HG03066 (cell line): Measurements from ENCODE around the gene RAB9A.
"Not testable (repeated sequence)": the region's sequence is repeated elsewhere in the genome, so short reads cannot be mapped to it uniquely, and the experiment has no call there.

Experiments used
- ATAC-seq: cut with Tn5 transposase; IDR thresholded peaks from one replicate; pipeline ENCODE4 v1.9.1; 2021; ENCODE audit warnings: low read depth; ENCODE audit not compliant: unreplicated experiment

The RAB9A gene

DNA sequence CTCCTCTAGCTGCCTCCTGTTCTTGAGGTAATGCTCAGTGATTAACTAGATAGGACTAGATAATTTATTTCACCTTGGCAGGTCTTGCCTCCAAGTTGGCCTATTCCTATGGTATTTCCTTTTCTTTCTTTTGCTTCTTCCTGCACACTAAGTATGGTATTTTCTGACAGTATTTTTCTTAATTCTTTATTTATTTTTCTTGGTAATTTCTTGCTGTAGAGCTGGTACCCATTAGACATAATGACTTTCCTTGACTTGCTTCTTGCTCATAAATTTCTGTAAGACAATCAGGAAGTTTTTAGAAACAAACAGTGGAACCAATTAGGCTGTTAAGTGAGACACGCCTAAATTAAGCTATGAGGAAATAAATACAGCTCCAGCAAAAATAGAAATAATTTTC, 9.5 kb downstream of the RAB9A start:
- ATAC-seq = no peak

DNA sequence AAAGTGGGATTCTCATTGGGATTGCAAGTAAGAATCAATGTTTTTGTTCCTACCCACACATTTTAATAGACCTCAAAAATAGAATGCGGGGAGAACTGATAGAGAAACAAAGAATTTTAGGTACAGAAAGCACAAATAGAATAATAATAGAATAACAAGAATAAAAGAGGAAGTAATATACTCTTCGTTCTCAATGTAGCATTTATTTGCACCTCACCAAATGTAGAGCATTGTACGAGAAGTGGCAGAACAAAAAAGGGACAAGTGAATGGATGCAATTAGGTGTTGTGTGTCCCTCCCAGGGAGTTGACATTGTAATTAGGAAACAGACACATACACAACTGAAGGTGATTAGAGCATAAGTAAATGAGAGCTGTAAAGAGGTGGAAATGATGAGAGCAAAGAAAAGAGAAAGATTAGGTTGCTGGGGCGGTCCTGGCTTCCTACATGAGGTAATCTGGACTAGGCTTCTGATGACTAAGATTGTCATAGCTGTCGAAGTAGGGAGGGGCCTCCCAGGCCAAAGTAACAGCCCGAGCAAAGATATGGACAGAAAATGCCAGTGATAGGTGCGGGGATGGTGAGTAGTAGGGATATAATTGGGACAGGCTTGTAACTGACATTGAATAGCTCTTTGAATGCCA, 10.4 kb downstream of the RAB9A start:
- peak; percentile 54 for ATAC-seq

DNA sequence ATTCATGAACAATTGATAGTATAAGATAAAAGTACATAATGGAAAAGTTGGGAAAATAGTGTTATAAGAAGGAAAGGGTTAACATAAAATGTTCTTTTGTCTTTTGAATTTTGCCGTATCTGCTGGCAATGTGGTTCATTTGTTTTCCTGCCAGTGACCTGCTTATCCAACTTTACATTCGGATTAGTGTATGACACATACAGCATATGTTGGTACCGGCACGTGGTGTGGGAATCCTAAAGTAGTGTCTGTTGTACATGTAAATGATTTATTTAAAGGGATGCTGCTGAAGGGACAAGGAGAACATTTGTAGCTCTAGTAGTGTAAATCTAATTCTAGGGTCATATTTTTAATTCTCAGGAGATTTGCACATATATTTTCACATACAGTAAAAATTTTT, 11.5 kb downstream of the RAB9A start:
- ATAC-seq = no peak

DNA sequence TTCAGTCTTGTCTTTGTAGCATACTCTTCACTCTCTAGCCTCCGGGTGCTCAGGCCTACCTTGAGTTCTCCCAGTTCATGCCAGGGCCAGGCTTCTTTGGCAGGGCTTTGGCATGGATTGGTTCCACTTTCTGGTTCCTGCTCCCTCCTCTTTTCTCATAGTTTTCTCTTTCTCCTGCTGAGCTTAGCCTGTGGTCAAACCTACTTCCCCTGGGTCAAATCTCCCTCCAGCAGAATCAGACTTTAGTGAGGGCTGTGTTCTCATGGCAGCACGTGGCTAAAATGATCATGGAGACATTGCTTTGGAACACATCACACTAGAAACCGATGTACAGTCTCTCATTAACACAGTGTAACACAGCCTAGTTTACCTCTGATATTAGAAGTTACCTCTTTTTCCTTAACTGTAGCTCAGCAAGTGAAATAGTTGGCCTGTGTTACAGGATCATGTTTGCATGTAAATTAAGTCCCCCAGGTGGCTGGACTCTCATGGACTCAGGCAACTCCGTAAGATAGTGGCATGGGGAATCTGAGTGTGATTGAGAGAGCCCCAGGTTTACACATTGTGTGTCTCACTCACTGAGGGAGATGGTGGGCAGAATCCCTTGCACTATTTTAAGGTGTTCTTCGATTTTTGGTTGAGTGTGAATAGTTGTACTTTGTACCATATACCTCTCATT, 13.3 kb downstream of the RAB9A start:
- ATAC-seq = no peak

DNA sequence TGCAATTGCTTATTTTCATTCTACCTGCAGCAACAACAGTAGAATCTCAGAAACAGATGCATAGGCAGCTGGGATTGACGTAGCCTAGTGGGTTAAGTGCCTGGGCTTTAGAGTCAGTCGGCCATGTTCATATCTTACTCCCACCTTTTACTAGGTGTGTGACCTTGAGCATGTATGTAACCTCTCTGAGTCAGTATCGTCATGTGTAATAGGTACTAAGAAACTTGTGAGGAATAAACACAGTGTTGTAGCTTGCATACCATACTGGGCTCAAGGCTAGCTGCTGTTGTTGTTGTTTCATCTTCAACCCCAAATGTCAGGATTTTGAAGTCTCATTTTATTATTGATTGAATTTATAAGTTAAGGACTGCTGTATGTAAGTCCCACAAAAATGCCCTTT, 14.2 kb downstream of the RAB9A start:
- no peak for ATAC-seq

DNA sequence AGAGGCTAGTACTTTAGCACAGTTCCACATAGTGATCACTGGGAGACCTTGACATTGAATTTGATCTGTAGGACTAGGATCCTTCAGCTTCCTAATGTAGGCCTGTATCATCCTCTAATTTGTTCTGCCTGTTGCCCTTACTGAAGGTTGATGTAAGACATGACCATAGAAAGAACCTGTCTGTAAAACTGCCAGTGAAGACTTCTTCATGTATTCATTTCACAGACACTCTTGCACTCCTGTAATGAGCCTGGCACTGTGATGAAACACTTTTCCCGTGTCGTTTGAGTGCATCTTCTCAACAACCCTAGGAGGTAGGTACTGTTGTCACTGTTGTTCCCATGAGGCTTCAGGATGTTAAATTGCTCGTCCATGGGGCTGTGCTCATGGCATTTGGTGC, 14.7 kb downstream of the RAB9A start:
- ATAC-seq = no peak

DNA sequence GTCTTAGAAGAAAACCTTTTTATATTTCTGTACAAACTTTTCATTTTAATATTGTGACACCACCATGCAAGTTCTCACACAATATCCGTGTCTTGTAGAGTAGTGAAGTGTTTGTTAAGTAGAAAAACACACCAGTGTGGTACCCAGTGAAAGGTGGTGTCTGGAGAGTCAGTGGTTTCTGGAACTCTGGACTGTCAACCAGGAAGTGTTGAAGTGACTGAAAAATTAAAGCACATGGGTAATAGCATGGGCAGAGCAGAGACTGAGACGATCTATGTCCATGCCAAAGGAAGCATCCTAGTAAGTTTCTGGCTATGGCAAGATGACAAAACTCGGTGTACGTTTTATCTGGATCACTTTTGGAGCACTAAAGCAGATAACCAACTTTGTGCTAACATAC, 22.2 kb downstream of the RAB9A start:
- no peak for ATAC-seq

DNA sequence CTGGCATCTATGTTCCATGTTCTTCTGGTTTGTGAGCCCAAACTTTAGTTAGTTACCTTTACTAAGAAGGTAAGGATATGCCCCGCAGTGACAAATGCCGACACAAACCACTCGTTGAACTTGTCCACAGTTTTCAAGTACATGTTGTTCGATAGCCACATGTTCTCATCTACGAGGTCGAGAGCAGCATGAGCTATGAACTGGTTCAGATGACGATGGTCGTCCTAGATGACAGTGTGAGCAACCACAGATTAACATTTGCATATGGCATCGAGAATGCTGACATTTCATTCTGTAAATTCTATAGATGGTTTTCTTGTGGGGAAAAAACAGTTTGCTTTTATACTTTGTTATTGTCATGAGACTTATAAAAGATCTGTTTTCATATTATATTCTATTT, 27.5 kb downstream of the RAB9A start:
- no peak for ATAC-seq

DNA sequence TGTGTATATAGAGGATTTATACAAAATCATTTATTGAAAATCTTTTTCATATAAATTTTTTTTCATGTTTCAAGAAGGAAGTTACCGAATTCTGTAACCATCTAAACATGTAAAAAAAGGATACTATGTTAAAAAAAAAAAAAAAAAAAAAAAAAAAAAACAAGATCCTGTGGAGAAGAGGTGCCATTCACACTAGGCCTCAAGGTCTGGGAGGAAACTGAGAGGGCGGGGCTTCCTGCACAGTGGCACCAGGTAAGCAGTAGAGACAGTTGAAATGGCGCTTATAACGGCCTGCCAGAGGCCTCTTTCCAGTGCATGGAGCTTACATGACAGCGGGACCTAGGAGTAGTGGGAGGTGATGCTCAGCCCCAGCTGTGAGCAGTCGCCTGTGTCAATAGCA, 28.0 kb downstream of the RAB9A start:
- ATAC-seq = no peak

DNA sequence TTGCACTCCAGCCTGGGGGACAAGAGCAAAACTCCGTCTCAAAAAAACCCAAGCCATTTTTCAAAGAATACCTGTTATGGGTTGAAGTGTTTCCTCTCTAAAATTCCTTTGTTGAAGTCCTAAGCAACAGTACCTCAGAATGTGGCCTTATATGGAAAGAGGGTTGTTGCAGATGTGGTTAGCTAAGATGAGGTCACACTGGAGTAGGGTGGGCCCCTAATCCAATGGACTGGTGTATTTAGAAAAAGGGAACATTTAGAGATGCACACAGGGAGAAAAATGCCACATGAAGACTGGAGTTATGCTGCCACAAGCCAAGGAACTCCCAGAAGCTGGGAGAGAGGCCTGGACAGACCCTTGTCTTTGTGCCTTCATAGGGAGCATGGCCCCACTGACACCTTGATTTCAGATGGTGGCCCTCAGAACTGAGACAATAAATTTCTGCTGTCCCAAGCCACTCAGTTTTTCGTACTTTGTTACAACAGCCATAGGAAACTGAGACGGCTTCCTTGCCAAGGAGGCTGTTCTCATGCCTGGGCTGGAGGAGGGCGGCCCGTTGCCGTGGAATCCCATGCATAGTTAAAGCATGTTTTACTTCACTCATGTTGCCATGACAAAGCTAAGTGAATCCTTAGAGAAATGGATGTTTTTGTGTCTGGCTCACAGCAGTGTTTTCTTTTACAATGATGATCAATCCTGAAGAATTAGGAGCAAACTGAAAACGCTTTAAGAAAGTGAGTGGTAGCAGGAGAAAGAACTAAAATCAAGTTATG, 29.0 kb downstream of the RAB9A start:
- no peak for ATAC-seq

DNA sequence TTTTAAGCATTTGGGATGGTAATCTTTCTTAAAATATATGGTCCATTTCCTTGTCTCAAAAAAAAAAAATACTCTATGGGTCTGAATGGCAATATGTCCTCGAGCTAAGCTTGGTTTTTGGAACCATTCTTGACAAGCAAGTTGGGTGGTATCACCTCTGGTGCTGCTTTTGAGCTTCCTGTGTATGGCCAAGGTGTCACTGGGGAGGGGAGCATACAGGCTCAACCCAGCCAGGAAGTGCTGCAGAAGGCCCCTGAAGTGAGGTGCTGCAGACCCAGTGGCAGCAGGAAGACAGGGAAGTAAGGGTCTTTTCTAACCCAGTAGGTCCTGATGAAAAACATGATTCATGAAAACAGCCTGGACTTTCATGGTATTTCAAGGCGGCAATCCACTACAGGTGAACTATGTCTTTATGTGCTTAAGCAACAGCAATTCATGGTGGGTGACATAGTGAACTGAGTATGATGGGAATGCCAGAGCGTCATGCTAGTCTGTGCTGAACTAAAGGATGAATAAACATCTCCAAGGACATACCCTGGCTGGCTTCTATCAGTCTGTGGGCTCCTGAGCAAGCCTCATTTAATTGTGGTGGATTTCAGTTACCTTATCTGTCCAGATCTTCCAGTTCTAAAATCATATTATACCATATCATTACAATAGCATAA, 30.4 kb downstream of the RAB9A start:
- no peak for ATAC-seq

DNA sequence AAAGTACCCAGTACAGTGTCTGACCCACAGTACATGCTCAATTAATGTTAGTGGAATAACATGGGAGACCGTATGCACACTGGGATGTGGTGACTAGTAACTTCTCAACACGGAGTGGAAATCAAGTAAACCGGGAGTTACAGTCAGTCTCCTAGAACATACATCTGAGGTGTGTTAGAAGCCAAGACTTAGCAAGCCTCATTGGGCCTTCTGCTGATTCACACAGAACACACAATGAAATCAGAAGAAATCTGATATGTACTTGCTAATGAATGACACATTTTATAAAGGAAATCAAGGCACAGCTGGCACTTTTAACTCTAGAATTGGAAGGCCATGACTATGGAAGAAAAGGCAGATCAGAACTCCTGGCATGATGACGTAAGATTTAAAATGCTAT, 32.4 kb downstream of the RAB9A start:
- no peak for ATAC-seq

DNA sequence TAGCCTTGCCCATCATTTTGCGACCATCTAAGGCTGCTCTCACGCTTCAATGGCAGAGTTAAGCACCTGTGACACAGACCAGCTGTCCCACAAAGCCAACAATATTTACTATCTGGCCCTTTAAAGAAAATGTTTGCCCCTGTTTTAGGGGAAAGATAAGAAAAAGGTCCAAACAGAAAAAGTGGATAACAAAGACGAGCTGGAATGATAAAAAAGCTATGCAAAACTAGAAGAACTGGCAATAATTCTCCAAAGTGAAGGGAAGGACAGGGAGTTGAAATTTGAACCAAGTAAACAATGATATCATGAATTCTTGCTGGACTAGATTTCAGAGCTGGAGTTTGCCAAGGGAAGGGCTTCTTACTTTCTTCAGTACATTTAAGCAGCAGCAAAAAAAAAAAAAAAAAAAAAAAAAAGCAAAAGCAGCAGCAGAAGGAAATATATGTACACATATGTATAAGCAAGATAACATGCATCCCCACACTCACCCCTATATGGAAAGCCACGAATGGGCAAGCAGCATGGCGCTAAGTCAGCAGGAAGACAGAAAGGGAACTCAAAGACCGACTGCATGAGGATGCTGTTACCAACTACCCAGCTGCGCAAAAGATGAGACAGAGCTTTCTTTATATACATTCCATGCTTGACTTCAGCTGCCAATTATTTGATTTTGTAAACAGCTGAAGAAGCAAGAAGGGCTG, 33.0 kb downstream of the RAB9A start:
- no peak for ATAC-seq

DNA sequence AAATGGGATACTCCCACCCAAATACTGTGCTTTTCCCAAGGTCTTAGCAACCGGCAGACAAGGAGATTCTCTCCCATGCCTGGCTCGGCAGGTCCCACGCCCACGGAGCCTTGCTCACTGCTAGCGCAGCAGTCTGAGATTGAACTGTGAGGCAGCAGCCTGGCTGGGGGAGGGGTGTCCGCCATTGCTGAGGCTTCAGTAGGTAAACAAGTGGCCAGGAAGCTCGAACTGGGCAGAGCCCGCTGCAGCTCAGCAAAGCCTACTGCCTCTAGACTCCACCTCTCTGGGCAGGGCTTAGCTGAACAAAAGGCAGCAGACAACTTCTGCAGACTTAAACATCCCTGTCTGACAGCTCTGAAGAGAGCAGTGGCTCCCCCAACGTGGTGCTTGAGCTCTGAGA, 36.0 kb downstream of the RAB9A start:
- not testable (repeated sequence) for ATAC-seq

DNA sequence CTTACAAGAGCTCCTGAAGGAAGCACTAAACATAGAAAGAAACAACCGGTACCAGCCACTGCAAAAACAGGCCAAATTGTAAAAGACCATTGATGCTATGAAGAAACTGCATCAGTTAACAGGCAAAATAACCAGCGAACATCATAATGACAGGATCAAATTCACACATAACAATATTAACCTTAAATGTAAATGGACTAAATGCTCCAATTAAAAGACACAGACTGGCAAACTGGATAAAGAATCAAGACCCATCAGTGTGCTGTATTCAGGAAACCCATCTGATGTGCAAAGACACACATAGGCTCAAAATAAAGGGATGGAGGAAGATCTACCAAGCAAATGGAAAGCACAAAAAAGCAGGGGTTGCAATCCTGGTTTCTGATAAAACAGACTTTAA, 37.7 kb downstream of the RAB9A start:
- ATAC-seq = not testable (repeated sequence)

DNA sequence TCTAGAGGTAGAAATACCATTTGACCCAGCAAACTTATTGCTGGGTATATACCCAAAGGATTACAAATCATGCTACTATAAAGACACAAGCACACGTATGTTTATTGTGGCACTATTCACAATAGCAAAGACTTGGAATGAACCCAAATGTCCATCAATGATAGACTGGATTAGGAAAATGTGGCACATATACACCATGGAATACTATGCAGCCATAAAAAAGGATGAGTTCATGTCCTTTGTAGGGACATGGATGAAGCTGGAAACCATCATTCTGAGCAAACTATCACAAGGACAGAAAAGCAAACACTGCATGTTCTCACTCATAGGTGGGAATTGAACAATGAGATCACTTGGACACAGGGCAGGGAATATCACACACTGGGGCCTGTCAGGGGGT, 41.6 kb downstream of the RAB9A start:
- ATAC-seq = not testable (repeated sequence)

DNA sequence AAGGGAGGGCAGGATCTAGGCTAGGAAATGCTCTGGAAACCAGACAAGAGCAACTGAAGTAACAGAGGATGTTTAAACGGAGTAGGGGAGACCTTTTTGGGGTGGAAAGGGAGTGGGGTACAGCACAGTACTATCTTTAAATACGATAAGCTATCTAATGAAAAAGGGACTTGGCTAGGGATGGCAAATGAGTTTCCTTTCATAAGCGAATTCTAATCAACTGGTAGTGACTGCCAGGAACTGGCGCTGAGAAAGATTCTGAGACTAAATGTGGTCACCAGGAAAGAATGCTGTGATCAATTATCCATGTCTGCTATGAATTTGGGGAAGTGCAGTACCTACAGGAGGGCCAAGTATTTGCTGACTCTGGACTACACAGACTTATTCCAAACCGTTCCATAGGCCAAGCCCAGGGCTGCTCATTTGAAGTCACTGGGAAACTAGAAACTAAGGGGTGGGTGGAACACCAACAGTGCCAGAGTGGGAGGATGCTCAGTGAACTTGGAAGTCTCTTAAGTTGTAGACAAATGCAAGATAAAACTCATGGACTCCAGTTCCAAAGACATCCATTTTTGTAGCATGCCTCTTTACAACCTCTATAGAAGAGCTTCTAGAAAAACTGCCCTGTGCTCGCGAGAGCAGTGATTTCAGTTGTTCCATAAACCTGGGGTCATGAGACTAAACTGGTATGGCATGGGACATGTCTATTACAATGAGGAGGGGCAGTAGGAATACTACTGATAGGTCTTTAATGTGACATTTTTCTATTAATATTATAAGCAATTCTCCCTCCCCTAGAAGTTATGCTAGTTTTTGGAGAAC, 43.5 kb downstream of the RAB9A start:
- no peak for ATAC-seq

DNA sequence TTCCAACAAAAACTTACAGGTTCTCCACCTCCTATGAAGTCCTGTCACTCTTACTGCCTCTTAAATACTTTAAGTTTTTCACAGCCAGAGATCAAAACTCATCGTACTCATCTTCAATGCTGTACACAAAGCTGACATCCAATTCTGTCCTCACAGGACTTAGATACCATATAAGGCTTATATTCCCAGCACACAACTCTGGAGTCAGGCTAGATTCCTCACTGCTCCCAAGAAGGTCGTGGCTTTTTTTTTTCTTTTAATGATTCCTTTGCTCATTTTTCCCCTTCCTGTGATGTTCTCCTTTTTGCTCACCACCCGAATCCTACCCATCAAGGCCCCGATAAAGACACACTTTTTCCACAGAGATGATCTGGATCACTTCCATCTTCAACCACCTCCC, 44.6 kb downstream of the RAB9A start:
- no peak for ATAC-seq

DNA sequence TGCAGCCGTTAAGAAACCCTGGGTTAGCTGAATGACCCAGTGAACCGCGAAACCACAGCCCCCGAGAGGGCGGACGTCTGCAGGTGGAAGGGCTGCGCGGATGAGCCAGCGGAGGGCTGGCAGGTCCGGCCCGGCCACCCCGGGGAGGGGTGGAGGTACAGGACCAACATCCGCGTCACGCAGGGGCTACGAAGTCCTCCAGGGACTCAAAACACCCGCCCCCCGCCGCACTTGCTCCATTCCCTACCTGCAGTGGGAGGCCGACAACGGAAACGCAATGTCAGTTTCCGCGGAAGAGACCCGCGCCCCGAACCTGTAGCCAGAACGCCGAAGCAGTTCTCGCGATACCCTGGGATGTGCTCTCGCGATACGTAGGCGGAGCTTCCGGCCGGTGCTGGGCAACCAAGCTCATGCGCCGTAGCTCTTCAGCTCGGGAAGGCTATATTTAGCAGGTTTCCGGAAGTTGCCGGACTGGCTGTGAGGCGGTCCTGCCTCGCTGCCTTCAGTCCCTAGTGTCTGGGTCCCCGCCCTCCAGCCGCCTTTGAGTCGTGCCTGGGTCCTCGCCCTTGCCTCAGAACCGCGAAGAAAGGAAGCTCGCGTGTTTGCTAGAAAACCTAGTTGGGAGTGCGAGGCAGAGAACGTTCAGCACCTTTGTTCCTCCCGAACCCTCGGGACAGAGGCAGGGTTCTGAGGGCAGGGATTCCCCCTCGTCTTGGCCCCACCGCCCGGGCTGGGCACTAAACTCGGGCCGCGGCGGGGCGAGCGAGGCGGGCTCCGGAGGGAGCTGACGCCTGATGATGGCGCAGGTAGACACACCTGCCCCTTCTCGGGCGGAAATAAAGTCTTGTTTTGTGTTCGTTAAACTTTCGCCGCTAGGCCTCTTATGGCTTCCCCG, 45.6 kb downstream of the RAB9A start, which contains the start of the genes OFD1 and TRAPPC2:
OFD1 (plus strand) TSS at position 471 of the 895 bp plus-strand sequence; CDS start at position 795, 324 bp downstream.
TRAPPC2 (minus strand) TSS at position 343 of the 895 bp plus-strand sequence. CDS start 14,657 bp downstream, outside the sequence.
- peak; percentile 86 for ATAC-seq
